ENCODE measurements around the gene TMEM91.
"Not testable (repeated sequence)": the region's sequence is repeated elsewhere in the genome, so short reads cannot be mapped to it uniquely, and the experiment has no call there.

- TF ChIP-seq, protein P1, sequence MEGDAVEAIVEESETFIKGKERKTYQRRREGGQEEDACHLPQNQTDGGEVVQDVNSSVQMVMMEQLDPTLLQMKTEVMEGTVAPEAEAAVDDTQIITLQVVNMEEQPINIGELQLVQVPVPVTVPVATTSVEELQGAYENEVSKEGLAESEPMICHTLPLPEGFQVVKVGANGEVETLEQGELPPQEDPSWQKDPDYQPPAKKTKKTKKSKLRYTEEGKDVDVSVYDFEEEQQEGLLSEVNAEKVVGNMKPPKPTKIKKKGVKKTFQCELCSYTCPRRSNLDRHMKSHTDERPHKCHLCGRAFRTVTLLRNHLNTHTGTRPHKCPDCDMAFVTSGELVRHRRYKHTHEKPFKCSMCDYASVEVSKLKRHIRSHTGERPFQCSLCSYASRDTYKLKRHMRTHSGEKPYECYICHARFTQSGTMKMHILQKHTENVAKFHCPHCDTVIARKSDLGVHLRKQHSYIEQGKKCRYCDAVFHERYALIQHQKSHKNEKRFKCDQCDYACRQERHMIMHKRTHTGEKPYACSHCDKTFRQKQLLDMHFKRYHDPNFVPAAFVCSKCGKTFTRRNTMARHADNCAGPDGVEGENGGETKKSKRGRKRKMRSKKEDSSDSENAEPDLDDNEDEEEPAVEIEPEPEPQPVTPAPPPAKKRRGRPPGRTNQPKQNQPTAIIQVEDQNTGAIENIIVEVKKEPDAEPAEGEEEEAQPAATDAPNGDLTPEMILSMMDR (IDR thresholded peaks at IDR 0.05) = not testable (repeated sequence)
- TF ChIP-seq POLR2A, EP300 (IDR thresholded peaks at IDR 0.05): not testable (repeated sequence)
Observed at GRCh38 chr19:41346916-41347315, 29.4 kb upstream of the TMEM91 start.

Measured in ovary (tissue), 3 donors.